ENCODE measurements around the gene FSHR.

The FSHR gene

GRCh38 chr2:49108436-49108835 lies 45.9 kb downstream of the FSHR start:
- TF ChIP-seq PPARA (CRISPR knock-in tag; IDR thresholded peaks at IDR 0.05; ENCODE audit: borderline replicate concordance) (no peak), ZNF70 (CRISPR knock-in tag; IDR thresholded peaks at IDR 0.05) (no peak), BACH2 (CRISPR knock-in tag; IDR thresholded peaks at IDR 0.05; ENCODE audit: borderline replicate concordance) (no peak), ZC3H10 (CRISPR knock-in tag; IDR thresholded peaks at IDR 0.05) (no peak), ZNF565 (CRISPR knock-in tag; conservative IDR thresholded peaks at IDR 0.05; ENCODE audit: low read depth) (no peak), OSR1 (CRISPR knock-in tag; IDR thresholded peaks at IDR 0.05) (no peak), ISL1 (CRISPR knock-in tag; IDR thresholded peaks at IDR 0.05) (no peak), ZNF8 (CRISPR knock-in tag; IDR thresholded peaks at IDR 0.05) (no peak), CSDC2 (CRISPR knock-in tag; IDR thresholded peaks at IDR 0.05) (no peak), ARNTL (CRISPR knock-in tag; IDR thresholded peaks at IDR 0.05; ENCODE audit: borderline replicate concordance, low read depth) (no peak), SNAI2 (CRISPR knock-in tag; IDR thresholded peaks at IDR 0.05) (no peak), ZFP30 (CRISPR knock-in tag; IDR thresholded peaks at IDR 0.05) (no peak), GLIS3 (CRISPR knock-in tag; IDR thresholded peaks at IDR 0.05) (no peak)
- TF ChIP-seq, protein P1, sequence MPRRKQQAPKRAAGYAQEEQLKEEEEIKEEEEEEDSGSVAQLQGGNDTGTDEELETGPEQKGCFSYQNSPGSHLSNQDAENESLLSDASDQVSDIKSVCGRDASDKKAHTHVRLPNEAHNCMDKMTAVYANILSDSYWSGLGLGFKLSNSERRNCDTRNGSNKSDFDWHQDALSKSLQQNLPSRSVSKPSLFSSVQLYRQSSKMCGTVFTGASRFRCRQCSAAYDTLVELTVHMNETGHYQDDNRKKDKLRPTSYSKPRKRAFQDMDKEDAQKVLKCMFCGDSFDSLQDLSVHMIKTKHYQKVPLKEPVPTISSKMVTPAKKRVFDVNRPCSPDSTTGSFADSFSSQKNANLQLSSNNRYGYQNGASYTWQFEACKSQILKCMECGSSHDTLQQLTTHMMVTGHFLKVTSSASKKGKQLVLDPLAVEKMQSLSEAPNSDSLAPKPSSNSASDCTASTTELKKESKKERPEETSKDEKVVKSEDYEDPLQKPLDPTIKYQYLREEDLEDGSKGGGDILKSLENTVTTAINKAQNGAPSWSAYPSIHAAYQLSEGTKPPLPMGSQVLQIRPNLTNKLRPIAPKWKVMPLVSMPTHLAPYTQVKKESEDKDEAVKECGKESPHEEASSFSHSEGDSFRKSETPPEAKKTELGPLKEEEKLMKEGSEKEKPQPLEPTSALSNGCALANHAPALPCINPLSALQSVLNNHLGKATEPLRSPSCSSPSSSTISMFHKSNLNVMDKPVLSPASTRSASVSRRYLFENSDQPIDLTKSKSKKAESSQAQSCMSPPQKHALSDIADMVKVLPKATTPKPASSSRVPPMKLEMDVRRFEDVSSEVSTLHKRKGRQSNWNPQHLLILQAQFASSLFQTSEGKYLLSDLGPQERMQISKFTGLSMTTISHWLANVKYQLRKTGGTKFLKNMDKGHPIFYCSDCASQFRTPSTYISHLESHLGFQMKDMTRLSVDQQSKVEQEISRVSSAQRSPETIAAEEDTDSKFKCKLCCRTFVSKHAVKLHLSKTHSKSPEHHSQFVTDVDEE (CRISPR knock-in tag; IDR thresholded peaks at IDR 0.05) = no peak
- TF ChIP-seq, protein P2, sequence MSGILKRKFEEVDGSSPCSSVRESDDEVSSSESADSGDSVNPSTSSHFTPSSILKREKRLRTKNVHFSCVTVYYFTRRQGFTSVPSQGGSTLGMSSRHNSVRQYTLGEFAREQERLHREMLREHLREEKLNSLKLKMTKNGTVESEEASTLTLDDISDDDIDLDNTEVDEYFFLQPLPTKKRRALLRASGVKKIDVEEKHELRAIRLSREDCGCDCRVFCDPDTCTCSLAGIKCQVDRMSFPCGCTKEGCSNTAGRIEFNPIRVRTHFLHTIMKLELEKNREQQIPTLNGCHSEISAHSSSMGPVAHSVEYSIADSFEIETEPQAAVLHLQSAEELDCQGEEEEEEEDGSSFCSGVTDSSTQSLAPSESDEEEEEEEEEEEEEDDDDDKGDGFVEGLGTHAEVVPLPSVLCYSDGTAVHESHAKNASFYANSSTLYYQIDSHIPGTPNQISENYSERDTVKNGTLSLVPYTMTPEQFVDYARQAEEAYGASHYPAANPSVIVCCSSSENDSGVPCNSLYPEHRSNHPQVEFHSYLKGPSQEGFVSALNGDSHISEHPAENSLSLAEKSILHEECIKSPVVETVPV (CRISPR knock-in tag; IDR thresholded peaks at IDR 0.05) = no peak
- TF ChIP-seq, protein P3, sequence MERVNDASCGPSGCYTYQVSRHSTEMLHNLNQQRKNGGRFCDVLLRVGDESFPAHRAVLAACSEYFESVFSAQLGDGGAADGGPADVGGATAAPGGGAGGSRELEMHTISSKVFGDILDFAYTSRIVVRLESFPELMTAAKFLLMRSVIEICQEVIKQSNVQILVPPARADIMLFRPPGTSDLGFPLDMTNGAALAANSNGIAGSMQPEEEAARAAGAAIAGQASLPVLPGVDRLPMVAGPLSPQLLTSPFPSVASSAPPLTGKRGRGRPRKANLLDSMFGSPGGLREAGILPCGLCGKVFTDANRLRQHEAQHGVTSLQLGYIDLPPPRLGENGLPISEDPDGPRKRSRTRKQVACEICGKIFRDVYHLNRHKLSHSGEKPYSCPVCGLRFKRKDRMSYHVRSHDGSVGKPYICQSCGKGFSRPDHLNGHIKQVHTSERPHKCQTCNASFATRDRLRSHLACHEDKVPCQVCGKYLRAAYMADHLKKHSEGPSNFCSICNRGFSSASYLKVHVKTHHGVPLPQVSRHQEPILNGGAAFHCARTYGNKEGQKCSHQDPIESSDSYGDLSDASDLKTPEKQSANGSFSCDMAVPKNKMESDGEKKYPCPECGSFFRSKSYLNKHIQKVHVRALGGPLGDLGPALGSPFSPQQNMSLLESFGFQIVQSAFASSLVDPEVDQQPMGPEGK (CRISPR knock-in tag; IDR thresholded peaks at IDR 0.05; ENCODE audit: borderline replicate concordance) = no peak
- ATAC-seq = no peak

DNA sequence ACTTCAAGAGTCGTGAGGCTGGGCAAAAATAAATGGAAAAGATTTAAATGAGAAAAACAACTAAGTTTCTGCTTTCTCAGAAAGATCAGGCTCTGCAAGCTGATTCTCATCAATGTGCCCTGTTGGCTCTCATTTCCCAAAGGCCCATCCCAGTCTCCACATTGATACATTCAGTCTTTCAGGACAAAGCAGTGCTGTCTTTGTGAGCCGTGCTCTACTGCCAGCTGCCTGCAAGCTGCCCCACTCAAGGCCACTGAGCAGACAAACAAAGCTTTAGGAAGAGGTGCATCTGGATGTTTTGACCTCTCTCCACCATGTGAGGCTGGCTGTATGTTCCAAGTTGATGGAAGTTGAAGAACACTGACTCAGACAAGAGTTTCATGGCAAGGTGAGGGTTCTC lies 48.8 kb downstream of the FSHR start:
- TF ChIP-seq ZFP3 (CRISPR knock-in tag; IDR thresholded peaks at IDR 0.05) = no peak
- no peak for TF ChIP-seq GLIS3 (CRISPR knock-in tag; IDR thresholded peaks at IDR 0.05)
- no peak for TF ChIP-seq ZFP30 (CRISPR knock-in tag; IDR thresholded peaks at IDR 0.05)
- TF ChIP-seq BACH2 (CRISPR knock-in tag; IDR thresholded peaks at IDR 0.05; ENCODE audit: borderline replicate concordance) = no peak
- no peak for TF ChIP-seq TOX (CRISPR knock-in tag; IDR thresholded peaks at IDR 0.05; ENCODE audit: borderline replicate concordance)
- no peak for TF ChIP-seq ZNF8 (CRISPR knock-in tag; IDR thresholded peaks at IDR 0.05)
- TF ChIP-seq SNAI2 (CRISPR knock-in tag; IDR thresholded peaks at IDR 0.05) = no peak
- TF ChIP-seq, protein P1 (CRISPR knock-in tag; IDR thresholded peaks at IDR 0.05) = no peak
- no peak for TF ChIP-seq ISL1 (CRISPR knock-in tag; IDR thresholded peaks at IDR 0.05)
- no peak for TF ChIP-seq ZC3H10 (CRISPR knock-in tag; IDR thresholded peaks at IDR 0.05)
- TF ChIP-seq, protein P4, sequence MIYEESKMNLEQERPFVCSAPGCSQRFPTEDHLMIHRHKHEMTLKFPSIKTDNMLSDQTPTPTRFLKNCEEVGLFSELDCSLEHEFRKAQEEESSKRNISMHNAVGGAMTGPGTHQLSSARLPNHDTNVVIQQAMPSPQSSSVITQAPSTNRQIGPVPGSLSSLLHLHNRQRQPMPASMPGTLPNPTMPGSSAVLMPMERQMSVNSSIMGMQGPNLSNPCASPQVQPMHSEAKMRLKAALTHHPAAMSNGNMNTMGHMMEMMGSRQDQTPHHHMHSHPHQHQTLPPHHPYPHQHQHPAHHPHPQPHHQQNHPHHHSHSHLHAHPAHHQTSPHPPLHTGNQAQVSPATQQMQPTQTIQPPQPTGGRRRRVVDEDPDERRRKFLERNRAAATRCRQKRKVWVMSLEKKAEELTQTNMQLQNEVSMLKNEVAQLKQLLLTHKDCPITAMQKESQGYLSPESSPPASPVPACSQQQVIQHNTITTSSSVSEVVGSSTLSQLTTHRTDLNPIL (CRISPR knock-in tag; IDR thresholded peaks at IDR 0.05; ENCODE audit: low read depth) = no peak
- no peak for ATAC-seq

DNA sequence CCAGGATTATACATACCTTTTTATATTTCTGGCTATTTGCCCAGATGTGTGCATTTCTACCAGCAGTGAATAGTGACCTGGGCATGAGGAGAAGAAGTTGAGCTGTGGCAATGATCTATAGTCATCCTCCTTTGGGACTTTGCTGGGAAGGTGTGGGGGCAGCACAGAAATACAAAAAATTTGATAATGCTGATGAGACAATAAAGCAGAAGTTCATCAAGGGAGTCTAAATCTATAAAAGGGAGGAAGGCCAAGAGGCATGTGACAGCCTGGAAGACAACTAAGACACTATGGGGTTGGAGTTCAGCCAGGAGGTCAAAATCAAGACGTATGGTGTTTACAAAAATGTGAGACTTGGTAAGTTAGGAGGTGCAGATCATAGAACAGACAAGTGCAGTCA lies 52.2 kb downstream of the FSHR start:
- ATAC-seq = no peak
- TF ChIP-seq TOX (CRISPR knock-in tag; IDR thresholded peaks at IDR 0.05; ENCODE audit: borderline replicate concordance) = no peak
- TF ChIP-seq, protein P3 (CRISPR knock-in tag; IDR thresholded peaks at IDR 0.05; ENCODE audit: borderline replicate concordance) = no peak
- no peak for TF ChIP-seq CSDC2 (CRISPR knock-in tag; IDR thresholded peaks at IDR 0.05)
- TF ChIP-seq TCF4 (CRISPR knock-in tag; IDR thresholded peaks at IDR 0.05; ENCODE audit: borderline replicate concordance) = no peak
- TF ChIP-seq, protein P5, sequence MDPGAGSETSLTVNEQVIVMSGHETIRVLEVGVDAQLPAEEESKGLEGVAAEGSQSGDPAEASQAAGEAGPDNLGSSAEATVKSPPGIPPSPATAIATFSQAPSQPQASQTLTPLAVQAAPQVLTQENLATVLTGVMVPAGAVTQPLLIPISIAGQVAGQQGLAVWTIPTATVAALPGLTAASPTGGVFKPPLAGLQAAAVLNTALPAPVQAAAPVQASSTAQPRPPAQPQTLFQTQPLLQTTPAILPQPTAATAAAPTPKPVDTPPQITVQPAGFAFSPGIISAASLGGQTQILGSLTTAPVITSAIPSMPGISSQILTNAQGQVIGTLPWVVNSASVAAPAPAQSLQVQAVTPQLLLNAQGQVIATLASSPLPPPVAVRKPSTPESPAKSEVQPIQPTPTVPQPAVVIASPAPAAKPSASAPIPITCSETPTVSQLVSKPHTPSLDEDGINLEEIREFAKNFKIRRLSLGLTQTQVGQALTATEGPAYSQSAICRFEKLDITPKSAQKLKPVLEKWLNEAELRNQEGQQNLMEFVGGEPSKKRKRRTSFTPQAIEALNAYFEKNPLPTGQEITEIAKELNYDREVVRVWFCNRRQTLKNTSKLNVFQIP (CRISPR knock-in tag; IDR thresholded peaks at IDR 0.05; ENCODE audit: borderline replicate concordance, low read depth) = no peak
- no peak for TF ChIP-seq ZFP3 (CRISPR knock-in tag; IDR thresholded peaks at IDR 0.05)
- TF ChIP-seq BACH2 (CRISPR knock-in tag; IDR thresholded peaks at IDR 0.05; ENCODE audit: borderline replicate concordance) = no peak
- TF ChIP-seq GLIS3 (CRISPR knock-in tag; IDR thresholded peaks at IDR 0.05) = no peak
- no peak for TF ChIP-seq ARNTL (CRISPR knock-in tag; IDR thresholded peaks at IDR 0.05; ENCODE audit: borderline replicate concordance, low read depth)
- TF ChIP-seq RARB (CRISPR knock-in tag; IDR thresholded peaks at IDR 0.05) = no peak

All from SK-N-SH treated with all-trans-retinoic acid at 6 μM for 48 hours (cell line).